GM19099 (cell line): ENCODE results near the gene C13orf42.

Source experiments
- POLR2A ChIP-seq: IDR thresholded peaks from 3 replicates; pipeline ENCODE4 v1.6.1; 2011; ENCODE audit warnings: low read depth; ENCODE audit not compliant: insufficient read length; ENCODE audit errors: extremely low read depth

C13orf42 gene

GRCh38 chr13:51097353-51098043 lies 13.6 kb downstream of the C13orf42 start:
- no peak for TF ChIP-seq POLR2A

GRCh38 chr13:51096131-51096530 lies 14.9 kb downstream of the C13orf42 start:
- TF ChIP-seq POLR2A: no peak

GRCh38 chr13:51093574-51093973 lies 17.5 kb downstream of the C13orf42 start:
- TF ChIP-seq POLR2A: no peak

GRCh38 chr13:51091839-51092238 lies 19.2 kb downstream of the C13orf42 start:
- no peak for TF ChIP-seq POLR2A

GRCh38 chr13:51083706-51084105 lies 27.4 kb downstream of the C13orf42 start:
- no peak for TF ChIP-seq POLR2A

- no peak for TF ChIP-seq POLR2A
Observed at GRCh38 chr13:51071493-51071892, 39.6 kb downstream of the C13orf42 start.

GRCh38 chr13:51070005-51070649 lies 40.9 kb downstream of the C13orf42 start:
- TF ChIP-seq POLR2A: no peak

GRCh38 chr13:51068501-51068900 lies 42.6 kb downstream of the C13orf42 start:
- TF ChIP-seq POLR2A: no peak

- no peak for TF ChIP-seq POLR2A
Observed at GRCh38 chr13:51067706-51068105, 43.4 kb downstream of the C13orf42 start.

- no peak for TF ChIP-seq POLR2A
Observed at GRCh38 chr13:51067210-51067701, 43.8 kb downstream of the C13orf42 start.

GRCh38 chr13:51066091-51066831 lies 44.8 kb downstream of the C13orf42 start:
- no peak for TF ChIP-seq POLR2A

- no peak for TF ChIP-seq POLR2A
Observed at GRCh38 chr13:51065372-51066090, 45.5 kb downstream of the C13orf42 start.

GRCh38 chr13:51064753-51065152 lies 46.3 kb downstream of the C13orf42 start:
- TF ChIP-seq POLR2A: no peak

GRCh38 chr13:51063909-51064308 lies 47.2 kb downstream of the C13orf42 start:
- no peak for TF ChIP-seq POLR2A
